ENCODE results near the gene MYLK3. TPM values are rescaled to one million over a fixed set of nuclear protein-coding genes. Genes with fewer than 3 reads are reported as not detected.

The MYLK3 gene
- total RNA-seq, 4 donors from 2014 or later: not detected

- WGBS, 2 donors (ENCODE audit: low coverage in 1 of 2): 73% methylated on average over 4 of the region's 4 CpGs; no CpG with 5 or more reads in 1 of the 2 donors
- no peak overlapping the region for H3K27ac ChIP-seq
- no peaks in the 10 kb centered on the region for H3K9me3 ChIP-seq
- DNase-seq: no peak
- H3K36me3 ChIP-seq: no peaks in the 10 kb centered on the region
- no peak overlapping the region for H3K4me3 ChIP-seq
- TF ChIP-seq POLR2A (IDR thresholded peaks at IDR 0.05) (no peak), EP300 (IDR thresholded peaks at IDR 0.05; ENCODE audit: low read depth) (no peak), POLR2AphosphoS5 (IDR thresholded peaks at IDR 0.05) (no peak), CTCF (IDR thresholded peaks at IDR 0.05) (no peak)
- intact Hi-C loops (cut with DNase I; ENCODE audit: low total_unique reads): no loop called here
- H3K27me3 ChIP-seq: no peaks in the 10 kb centered on the region
- no peaks in the 10 kb centered on the region for H3K4me1 ChIP-seq
- in situ Hi-C loops (cut with MboI; ENCODE audit: low pct_ligation_motif_present in 1 of 4, low pct_unique_long_range_greater_than_20kb in 1 of 4, low sequenced_read_pairs in 3 of 4): no loop called here
Measured at GRCh38 chr16:46732561-46732960, 15.6 kb downstream of the MYLK3 start.

DNA sequence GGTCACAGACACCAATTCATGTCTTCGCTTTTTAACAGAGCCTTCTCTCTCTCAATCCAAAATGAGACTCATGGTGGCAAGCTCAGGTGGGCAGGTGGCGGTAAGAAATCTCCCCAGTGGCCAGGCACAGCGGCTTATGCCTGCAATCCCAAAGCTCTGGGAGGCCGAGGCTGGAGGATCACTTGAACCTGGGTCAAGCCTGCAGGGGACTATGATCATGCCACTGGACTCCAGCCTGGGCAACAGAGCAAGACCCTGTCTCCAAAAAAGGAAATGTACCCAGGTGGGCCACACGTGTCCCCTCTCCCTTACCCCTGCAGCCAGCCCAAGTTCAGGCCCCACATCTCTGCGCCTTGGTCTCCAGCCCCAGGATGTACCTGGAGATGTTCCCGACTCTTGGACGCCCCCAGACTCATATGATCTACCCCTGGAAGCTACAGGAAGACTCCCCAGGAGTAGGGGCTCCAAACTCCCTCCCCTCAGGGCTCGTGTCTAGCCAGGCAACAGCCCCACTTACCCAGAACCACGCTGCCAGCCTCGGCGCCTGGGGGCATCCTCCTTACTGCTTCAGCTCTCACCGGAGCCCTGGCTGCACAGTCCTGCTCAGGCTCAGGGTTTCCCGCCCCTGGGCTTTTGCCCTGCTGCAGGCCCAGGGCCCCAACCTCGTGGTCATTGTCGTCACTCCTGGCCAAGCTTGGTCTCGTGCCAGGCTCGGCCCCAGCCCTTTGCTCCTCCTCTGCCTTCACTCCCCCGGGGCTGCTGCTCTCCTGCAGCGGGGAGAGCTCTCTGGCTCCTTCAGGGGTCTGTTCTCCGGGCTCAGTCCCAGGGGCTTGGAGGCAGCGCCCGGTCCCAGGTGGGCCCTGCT lies 16.2 kb downstream of the MYLK3 start:
- Histone ChIP-seq H3K27ac (no peak overlapping the region), H3K36me3 (no peaks in the 10 kb centered on the region), H3K9me3 (no peaks in the 10 kb centered on the region), H3K4me3 (no peak overlapping the region), H3K4me1 (no peaks in the 10 kb centered on the region), H3K27me3 (no peaks in the 10 kb centered on the region)
- in situ Hi-C loops (cut with MboI; ENCODE audit: low pct_ligation_motif_present in 1 of 4, low pct_unique_long_range_greater_than_20kb in 1 of 4, low sequenced_read_pairs in 3 of 4) (no loop called here), intact Hi-C loops (cut with DNase I; ENCODE audit: low total_unique reads) (no loop called here)
- DNase-seq: no peak
- 82% methylated on average over 23 of the region's 23 CpGs; no CpG with 5 or more reads in 1 of the 2 donors for WGBS, 2 donors (ENCODE audit: low coverage in 1 of 2)
- no peak for TF ChIP-seq POLR2A (IDR thresholded peaks at IDR 0.05)
- TF ChIP-seq POLR2AphosphoS5 (IDR thresholded peaks at IDR 0.05): no peak
- TF ChIP-seq CTCF (IDR thresholded peaks at IDR 0.05): no peak
- TF ChIP-seq EP300 (IDR thresholded peaks at IDR 0.05; ENCODE audit: low read depth): no peak

- in situ Hi-C loops (cut with MboI; ENCODE audit: low pct_ligation_motif_present in 1 of 4, low pct_unique_long_range_greater_than_20kb in 1 of 4, low sequenced_read_pairs in 3 of 4): no loop called here
Measured at GRCh38 chr16:46730801-46731690, 17.1 kb downstream of the MYLK3 start.

More at GRCh38 chr16:46730801-46731690, 17.1 kb downstream of the MYLK3 start:
- 64 to 77% methylated on average over 11 to 17 of the region's 17 CpGs for WGBS, 2 donors (ENCODE audit: low coverage in 1 of 2)
- H3K27me3 ChIP-seq: no peaks in the 10 kb centered on the region
- DNase-seq: no peak
- intact Hi-C loops (cut with DNase I; ENCODE audit: low total_unique reads): no loop called here
- no peaks in the 10 kb centered on the region for H3K36me3 ChIP-seq
- H3K4me1 ChIP-seq: no peaks in the 10 kb centered on the region
- H3K4me3 ChIP-seq: no peak overlapping the region
- no peaks in the 10 kb centered on the region for H3K9me3 ChIP-seq
- no peak overlapping the region for H3K27ac ChIP-seq
- TF ChIP-seq CTCF (IDR thresholded peaks at IDR 0.05) (no peak), EP300 (IDR thresholded peaks at IDR 0.05; ENCODE audit: low read depth) (no peak), POLR2AphosphoS5 (IDR thresholded peaks at IDR 0.05) (no peak), POLR2A (IDR thresholded peaks at IDR 0.05) (no peak)
